Mesothelial cell of epicardium (in vitro differentiated cells): Measurements from ENCODE around the gene CYS1. TPM values are rescaled to one million over a fixed set of nuclear protein-coding genes. Genes with fewer than 3 reads are reported as not detected.

Source experiments
- DNase-seq, 2 experiments: peaks; one replicate each; pipeline ENCODE4 v3.0.0; 2021; ENCODE audit warnings: low spot score in 2 of 2; ENCODE audit not compliant: unreplicated experiment in 2 of 2
- H3K27ac Mint-ChIP-seq: 2 replicates; pipeline ENCODE4 v1.8.0; 2021; ENCODE audit warnings: mixed read lengths
- H3K27me3 Mint-ChIP-seq: 2 replicates; pipeline ENCODE4 v1.8.0; 2021; ENCODE audit warnings: low read depth, mixed read lengths
- H3K36me3 Mint-ChIP-seq: 2 replicates; pipeline ENCODE4 v1.8.0; 2021; ENCODE audit warnings: mixed read lengths
- H3K4me1 Mint-ChIP-seq: 2 replicates; pipeline ENCODE4 v1.8.0; 2021; ENCODE audit warnings: mixed read lengths
- H3K4me3 Mint-ChIP-seq: 2 replicates; pipeline ENCODE4 v1.8.0; 2021; ENCODE audit warnings: mild to moderate bottlenecking, moderate library complexity, mixed read lengths
- H3K9me3 Mint-ChIP-seq: 2 replicates; pipeline ENCODE4 v1.8.0; 2021; ENCODE audit warnings: mixed read lengths
- CTCF ChIP-seq: fragments of 200-600 bp; sonication (generic); IDR thresholded peaks from one replicate; pipeline ENCODE4 v1.5.0; 2021; ENCODE audit warnings: antibody characterized with exemption; ENCODE audit not compliant: unreplicated experiment
- total RNA-seq: library from RNA; stranded (reverse); gene quantifications from 3 replicates; pipeline ENCODE4 v1.2.1, GENCODE V29; 2021

CYS1 gene
- total RNA-seq, 1 donor from 2014 or later = 1.3 TPM

- no peak overlapping the region for H3K4me3 Mint-ChIP-seq
- H3K27ac Mint-ChIP-seq = no peak overlapping the region
- H3K9me3 Mint-ChIP-seq = no peaks in the 10 kb centered on the region
- DNase-seq = no peak
- H3K4me1 Mint-ChIP-seq = no peaks in the 10 kb centered on the region
- H3K36me3 Mint-ChIP-seq = no peaks in the 10 kb centered on the region
- no peak for TF ChIP-seq CTCF
- peaks cover 35% of the 10 kb centered on the region for H3K27me3 Mint-ChIP-seq
Measured at GRCh38 chr2:10089565-10090190, 9.5 kb upstream of the CYS1 start.

GRCh38 chr2:10087360-10087759 lies 7.1 kb upstream of the CYS1 start:
- no peak overlapping the region for H3K4me3 Mint-ChIP-seq

GRCh38 chr2:10086950-10087349 lies 6.7 kb upstream of the CYS1 start:
- H3K27me3 Mint-ChIP-seq = peaks cover 57% of the 10 kb centered on the region
- H3K4me3 Mint-ChIP-seq = no peak overlapping the region
- H3K27ac Mint-ChIP-seq = no peak overlapping the region
- H3K36me3 Mint-ChIP-seq = no peaks in the 10 kb centered on the region
- no peak for TF ChIP-seq CTCF
- H3K4me1 Mint-ChIP-seq = peaks cover 3% of the 10 kb centered on the region
- no peaks in the 10 kb centered on the region for H3K9me3 Mint-ChIP-seq
- DNase-seq = no peak

More at GRCh38 chr2:10087360-10087759, 7.1 kb upstream of the CYS1 start:
- Mint-ChIP-seq H3K27ac (no peak overlapping the region), H3K36me3 (no peaks in the 10 kb centered on the region), H3K9me3 (no peaks in the 10 kb centered on the region), H3K4me1 (peaks cover 3% of the 10 kb centered on the region), H3K27me3 (peaks cover 53% of the 10 kb centered on the region)
- no peak for DNase-seq
- TF ChIP-seq CTCF = no peak

GRCh38 chr2:10085668-10086059 lies 5.5 kb upstream of the CYS1 start:
- Mint-ChIP-seq H3K27ac (no peak overlapping the region), H3K27me3 (peaks cover 70% of the 10 kb centered on the region), H3K4me3 (no peak overlapping the region)

GRCh38 chr2:10085043-10085667 lies 4.9 kb upstream of the CYS1 start:
- H3K36me3 Mint-ChIP-seq = no peaks in the 10 kb centered on the region
- H3K4me3 Mint-ChIP-seq = no peak overlapping the region
- DNase-seq = no peak
- H3K9me3 Mint-ChIP-seq = no peaks in the 10 kb centered on the region
- no peak for TF ChIP-seq CTCF
- H3K4me1 Mint-ChIP-seq = peaks cover 9% of the 10 kb centered on the region
- H3K27me3 Mint-ChIP-seq = peaks cover 72% of the 10 kb centered on the region
- H3K27ac Mint-ChIP-seq = no peak overlapping the region

More at GRCh38 chr2:10085668-10086059, 5.5 kb upstream of the CYS1 start:
- Mint-ChIP-seq H3K36me3 (no peaks in the 10 kb centered on the region), H3K4me1 (peaks cover 9% of the 10 kb centered on the region), H3K9me3 (no peaks in the 10 kb centered on the region)
- no peak for DNase-seq
- TF ChIP-seq CTCF = no peak
